Measurements from ENCODE around the gene SKIL. TPM values are rescaled to one million over a fixed set of nuclear protein-coding genes. Genes with fewer than 3 reads are reported as not detected.

The SKIL gene
- total RNA-seq, 1 donor from 2014 or later, result 160 TPM

DNA sequence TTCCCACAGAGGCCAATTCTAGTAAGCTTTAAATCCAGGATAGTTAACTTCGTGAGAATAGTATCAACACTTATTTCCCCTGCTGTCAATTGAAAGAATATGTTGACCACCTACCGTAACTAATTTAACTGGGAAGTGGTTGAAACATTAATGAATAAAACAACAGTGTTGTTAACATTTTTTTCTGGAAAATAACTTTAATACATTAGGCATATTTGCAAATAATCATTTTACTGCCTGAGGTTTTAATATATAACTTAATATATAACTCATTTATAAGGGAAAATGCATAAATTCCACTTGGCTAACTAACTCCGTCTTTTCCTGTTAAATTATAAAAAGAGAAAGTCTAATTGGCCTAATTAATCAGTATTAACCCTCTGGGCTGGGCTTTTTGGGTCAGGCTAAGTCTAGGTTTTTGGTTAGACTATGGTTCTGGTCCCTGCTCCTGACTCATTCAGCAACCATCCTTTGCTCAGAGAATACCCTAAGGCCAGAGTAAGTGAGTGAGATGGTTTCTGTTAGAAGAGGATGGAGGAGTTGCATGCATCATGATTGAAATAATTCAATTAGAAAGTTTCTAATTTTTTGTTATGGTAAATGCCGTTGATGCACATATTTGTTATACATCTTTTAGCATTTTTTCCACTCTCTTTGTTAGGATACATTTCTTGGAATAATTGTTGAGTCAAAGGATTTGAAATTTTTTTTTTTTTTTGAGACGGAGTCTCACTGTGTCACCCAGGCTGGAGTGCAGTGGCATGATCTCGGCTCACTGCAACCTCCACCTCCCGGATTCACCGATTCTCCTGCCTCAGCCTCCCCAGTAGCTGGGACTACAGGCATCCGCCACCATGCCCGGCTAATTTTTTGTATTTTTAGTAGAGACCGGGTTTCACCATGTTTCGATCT, 10.8 kb upstream of the SKIL start:
- FAIRE-seq, result no peak

DNA sequence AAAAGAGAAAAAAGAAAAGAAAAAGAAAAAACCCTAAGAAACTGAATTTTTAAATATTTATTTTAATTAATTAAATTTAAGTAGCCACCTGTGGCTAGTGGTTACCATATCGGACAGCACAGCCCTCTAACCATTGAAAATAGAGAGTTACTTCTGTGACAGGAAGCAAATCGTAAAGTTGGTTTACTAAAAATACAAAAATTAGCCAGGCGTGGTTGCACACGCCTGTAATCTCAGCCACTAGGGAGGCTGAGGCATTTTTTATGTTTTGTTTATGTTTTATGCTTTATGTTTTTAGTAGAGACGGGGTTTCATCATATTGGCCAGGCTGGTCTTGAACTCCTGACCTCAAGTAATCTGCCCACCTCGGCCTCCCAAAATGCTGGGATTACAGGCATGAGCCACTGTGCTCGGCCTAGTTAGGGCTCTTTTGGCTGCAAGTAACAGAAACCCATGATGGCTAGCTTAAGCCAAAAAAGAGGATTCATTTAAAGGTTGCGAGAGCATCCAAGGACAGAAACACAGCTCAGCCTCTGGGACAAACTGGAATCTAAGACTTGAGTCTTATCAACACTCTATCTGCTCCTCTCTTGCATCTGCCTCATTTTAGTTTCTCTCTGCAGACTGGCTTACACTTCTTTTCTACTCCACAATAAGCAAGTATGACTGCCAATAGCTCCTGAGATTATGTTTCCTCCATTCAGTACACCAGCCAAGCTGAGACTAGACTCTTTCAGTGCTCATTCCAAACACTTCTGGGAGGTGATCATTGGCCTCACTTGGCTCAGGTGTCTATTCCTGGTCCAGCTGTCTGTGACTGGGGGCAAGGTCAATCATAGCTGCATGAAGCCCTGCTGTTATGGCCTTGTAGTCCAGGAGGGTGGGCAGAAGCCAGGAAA, 6.8 kb upstream of the SKIL start:
- FAIRE-seq, result no peak
- no peak for DNase-seq (ENCODE audit: low spot score in 2 of 2)

More for the DNA sequence above, 10.8 kb upstream of the SKIL start:
- no peak for DNase-seq (ENCODE audit: low spot score in 2 of 2)

DNA sequence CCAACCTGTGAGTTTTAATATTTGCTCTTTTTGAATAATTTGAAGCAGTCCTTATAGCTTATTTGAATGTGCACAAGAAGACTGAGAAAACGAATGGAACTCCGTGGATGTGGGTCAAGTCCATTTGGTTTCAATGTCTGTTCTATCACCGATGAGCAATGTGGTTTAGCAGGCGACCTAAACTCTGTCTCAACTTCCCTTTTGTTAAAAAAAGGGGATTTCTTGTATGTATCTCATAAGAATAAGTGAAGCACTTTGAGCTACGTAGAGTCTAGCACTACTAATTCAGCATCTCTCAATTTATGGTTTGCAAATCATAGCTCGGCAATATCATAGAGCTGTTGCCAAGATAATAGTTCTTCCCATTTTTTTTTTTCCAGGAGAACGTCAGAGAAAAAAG, 4.6 kb upstream of the SKIL start:
- no peak for FAIRE-seq
- no peak for DNase-seq (ENCODE audit: low spot score in 2 of 2)

DNA sequence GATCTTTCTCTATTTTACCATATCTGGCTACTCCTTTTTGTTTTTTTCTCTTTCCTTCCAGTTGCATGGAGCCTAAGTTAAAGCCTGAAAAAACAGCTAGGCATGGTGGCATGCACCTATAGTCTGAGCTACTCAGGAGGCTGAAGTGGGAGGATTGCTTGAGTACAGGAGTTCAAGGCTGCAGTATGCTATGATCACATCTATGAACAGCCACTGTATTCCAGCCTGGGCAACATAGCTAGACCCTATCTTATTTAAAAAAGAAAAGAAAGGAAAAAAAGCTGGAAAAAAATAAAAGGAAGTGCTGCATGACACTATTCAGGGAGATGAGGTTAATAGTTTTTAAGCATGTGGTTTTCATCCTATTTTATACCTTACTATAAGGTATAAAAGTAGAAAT, 4.0 kb upstream of the SKIL start:
- FAIRE-seq (no peak), DNase-seq (ENCODE audit: low spot score in 2 of 2) (no peak)

DNA sequence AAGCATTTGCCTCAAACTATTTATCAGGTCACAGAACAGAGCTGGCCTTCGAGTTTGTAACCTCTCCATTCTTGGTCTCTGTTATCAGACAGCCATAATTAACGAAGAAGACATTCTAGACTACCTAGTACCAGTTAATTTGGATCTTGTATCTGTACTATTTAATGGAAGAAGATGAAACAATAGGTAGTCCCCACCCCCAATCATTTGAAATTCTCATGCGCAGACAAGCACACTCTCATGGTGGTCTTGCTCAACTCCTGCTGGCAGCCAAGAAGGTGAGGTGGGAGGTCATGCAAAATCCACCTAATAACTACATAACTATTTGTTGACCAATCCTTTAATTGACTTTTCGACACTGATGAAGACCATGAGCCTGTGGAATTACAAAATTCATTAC, 2.8 kb upstream of the SKIL start:
- FAIRE-seq, result no peak
- no peak for DNase-seq (ENCODE audit: low spot score in 2 of 2)

DNA sequence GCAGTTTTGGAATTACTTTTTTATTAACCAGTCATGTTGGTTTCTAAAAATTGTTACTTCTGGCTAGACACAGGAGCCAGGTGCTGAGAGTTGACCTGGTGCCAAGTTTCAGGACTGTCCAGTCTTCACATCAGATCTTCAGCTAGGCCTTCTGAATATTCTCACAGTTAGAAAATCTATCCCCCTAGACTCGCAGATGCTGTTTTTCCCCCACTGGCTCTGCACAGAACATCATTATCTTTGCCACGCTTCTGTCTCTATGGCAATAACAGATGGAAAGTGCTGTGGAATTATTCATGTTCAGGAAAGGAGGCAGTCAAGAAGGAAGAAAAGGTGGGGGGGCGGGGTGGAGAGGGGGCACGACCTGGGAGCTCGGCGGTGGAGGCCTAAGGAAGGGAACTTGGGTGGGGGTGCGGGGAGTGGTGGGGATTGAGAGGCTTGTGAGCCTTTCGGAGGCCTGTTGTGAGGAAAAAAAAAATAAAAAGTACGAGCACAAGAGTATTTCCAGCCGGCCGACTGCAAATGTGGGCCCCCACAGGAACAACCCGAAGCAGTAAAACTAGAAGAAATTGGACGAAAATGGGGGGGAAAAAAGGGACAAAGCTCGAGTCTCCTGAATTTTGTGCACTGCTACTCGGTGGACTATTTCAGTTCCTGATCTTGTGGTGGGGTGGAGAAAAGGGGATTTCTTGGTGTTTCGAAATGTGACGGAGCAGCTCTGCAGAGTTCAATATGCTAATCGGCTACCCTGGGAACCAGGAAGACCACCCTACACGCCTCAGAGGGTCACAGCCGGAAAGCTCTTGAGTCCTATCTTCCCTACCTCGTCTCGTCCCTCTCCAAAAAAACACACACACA, 1.5 kb upstream of the SKIL start:
- peak in 1 of 2 donors; percentile 22 for DNase-seq (ENCODE audit: low spot score in 2 of 2)
- FAIRE-seq, result no peak

DNA sequence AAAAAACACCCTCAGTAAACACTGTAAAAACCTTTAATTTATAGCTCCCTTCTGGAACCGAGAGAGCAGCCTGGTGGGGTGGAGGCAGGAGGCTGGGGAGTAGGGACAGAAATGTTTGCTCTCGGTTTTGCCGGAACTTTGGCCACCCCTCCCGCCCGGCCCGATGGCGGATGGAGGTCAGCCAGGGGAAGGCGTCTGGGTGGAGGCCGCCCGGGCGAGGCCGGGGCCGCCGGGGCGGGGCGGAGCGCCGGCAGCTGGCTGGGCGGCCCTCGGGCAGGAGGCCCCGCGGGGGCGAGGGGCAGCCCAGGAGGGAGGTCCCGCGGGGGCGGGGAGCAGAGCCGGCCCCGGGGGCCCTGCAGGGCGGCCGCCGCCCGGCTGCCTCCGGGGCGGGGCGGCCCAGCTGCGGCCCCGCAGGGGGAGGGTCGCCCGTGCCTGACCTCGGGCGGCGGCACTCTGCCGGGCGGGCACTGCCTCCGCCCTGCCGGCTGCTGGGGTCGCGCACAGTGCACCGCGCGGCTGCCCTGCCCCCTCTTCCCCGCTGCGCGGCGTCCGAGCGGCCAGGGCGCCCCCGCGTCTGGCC, 829 bp upstream of the SKIL start:
- peak; percentile 68 to 76 for DNase-seq (ENCODE audit: low spot score in 2 of 2)
- no peak for FAIRE-seq

DNA sequence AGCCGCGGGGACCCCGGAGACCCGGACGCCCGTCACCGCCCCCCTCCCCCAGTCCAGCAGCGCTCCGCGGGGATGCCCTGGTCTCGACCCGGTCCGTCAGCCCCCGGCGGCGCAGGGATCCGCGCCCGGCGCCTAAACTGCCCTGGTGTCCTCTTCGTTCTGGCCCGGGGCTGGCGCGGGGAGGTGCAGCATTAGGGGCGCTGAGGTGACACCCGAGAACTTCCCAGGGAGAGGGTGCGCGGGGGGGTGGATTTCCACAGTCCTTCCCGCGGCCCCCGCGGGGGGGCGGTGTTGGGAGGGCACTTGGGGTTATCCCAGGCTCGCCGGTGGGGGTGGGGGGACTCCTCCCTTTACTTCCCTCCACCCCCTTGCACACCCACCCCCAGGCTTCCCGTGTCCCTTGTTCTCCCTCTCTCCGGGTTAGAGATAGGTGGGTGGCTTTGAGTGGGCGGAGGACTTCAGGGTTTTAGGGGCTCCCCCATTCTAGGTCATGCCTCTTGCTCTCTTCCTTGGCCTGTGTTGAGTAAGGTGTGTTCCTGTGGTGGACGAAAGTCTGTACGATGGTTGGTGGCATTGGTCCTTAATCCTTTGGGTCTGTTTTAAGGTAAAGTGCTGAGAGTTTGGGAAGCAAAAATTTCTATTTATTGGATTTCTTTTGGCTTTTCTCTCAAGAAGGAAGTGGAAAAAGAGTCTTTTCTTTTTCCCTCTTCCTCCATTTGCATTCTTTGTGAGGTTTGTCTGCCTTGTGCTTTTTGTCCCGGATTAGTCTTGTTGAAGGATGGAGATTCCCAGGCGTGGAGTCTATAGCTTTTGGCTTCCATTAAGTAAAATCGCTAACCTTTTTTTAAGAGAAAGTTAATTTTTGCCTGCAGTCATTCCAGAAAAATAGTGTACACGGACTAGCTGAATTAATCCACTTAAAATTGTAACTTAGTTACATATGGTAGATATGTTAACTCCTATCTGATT, 811 bp downstream of the SKIL start:
- DNase-seq (ENCODE audit: low spot score in 2 of 2), result peak; percentile 44 to 50
- no peak for FAIRE-seq

DNA sequence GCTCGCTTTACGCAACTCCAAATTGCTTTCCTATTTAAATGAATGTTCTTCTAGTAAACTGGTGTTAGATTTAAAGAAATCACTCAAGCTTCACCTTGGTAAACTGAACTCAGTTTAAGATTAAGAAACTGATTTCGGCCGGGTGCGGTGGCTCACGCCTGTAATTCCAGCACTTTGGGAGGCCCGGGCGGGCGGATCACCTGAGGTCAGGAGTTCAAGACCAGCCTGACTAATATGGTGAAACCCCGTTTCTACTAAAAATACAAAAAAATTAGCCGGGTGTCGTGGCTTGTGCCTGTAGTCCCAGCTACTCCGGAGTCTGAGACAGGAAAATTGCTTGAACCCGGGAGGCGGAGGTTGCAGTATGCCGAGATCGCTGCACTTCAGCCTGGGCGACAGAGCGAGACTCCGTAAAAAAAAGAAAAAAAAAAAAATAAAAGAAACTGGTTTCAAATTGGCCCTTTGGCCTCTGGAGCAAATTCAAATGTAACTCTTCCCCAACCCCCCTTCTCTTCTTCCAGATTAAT, 1.7 kb downstream of the SKIL start:
- no peak for FAIRE-seq

DNA sequence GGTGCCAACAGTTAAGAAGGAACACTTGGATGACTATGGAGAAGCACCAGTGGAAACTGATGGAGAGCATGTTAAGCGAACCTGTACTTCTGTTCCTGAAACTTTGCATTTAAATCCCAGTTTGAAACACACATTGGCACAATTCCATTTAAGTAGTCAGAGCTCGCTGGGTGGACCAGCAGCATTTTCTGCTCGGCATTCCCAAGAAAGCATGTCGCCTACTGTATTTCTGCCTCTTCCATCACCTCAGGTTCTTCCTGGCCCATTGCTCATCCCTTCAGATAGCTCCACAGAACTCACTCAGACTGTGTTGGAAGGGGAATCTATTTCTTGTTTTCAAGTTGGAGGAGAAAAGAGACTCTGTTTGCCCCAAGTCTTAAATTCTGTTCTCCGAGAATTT, 3.0 kb downstream of the SKIL start:
- FAIRE-seq (no peak), DNase-seq (ENCODE audit: low spot score in 2 of 2) (no peak)

More for the DNA sequence above, 1.7 kb downstream of the SKIL start:
- no peak for DNase-seq (ENCODE audit: low spot score in 2 of 2)

DNA sequence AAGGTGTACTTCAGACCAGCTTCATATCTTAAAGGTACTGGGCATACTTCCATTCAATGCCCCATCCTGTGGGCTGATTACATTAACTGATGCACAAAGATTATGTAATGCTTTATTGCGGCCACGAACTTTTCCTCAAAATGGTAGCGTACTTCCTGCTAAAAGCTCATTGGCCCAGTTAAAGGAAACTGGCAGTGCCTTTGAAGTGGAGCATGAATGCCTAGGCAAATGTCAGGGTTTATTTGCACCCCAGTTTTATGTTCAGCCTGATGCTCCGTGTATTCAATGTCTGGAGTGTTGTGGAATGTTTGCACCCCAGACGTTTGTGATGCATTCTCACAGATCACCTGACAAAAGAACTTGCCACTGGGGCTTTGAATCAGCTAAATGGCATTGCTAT, 3.4 kb downstream of the SKIL start:
- FAIRE-seq (no peak), DNase-seq (ENCODE audit: low spot score in 2 of 2) (no peak)

DNA sequence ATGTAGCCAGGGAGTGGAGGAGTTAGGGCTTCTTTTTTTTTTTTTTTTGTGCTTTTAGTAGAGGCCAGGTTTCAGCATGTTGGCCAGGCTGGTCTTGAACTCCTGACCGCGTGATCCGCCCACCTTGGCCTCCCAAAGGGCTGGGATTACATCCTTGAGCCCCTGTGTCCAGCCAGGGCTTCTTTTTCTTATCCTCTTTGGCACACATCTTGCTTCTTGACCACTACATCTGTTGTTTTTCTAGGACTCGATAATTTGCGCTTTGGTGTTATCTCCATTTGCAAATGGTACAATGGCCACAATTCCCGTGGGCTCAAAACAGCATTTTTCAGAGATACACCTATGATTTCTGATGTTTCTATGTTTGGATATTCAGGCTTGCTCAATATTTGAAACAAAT, 4.2 kb downstream of the SKIL start:
- no peak for FAIRE-seq
- no peak for DNase-seq (ENCODE audit: low spot score in 2 of 2)

DNA sequence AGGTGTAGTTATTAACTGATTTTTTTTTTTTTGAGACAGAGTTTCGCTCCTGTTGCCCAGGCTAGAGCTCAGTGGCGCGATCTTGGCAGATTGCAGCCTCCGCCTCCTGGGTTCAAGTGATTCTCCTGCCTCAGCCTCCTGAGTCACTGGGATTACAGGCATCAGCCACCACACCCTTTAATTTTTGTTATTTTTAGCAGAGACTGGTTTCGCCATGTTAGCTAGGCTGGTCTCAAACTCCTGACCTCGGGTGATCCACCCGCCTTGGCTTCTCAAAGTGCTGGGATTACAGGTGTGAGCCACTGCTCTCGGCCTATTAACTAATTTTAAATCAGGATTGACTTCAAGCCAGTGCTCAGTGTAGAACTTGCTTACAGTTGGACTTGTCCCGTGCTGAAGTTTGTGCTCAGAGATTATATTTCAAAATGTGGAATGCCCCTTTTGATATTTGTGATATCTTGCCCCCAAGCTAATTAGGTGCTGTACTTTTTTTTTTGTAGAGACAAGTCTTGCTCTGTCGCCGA, 6.0 kb downstream of the SKIL start:
- no peak for DNase-seq (ENCODE audit: low spot score in 2 of 2)
- no peak for FAIRE-seq

DNA sequence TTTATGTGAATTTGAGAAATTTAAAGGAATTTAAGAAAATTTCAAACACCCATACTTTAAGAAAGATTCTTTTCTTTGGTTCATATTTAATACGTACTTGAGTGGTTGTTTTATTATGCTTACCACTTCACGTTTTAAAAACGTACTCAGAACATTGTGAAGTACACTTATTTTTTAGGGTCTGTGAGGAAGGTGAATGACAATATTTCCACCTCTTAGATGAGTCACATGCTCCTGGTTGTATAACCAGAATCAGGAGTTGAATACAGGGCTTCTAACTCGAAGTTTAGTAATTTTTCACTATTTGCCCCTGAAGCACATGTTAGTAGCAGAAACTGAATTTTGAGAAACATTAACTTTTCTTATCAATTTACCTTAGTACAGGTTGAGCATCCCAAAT, 7.5 kb downstream of the SKIL start:
- no peak for FAIRE-seq
- DNase-seq (ENCODE audit: low spot score in 2 of 2), result no peak

DNA sequence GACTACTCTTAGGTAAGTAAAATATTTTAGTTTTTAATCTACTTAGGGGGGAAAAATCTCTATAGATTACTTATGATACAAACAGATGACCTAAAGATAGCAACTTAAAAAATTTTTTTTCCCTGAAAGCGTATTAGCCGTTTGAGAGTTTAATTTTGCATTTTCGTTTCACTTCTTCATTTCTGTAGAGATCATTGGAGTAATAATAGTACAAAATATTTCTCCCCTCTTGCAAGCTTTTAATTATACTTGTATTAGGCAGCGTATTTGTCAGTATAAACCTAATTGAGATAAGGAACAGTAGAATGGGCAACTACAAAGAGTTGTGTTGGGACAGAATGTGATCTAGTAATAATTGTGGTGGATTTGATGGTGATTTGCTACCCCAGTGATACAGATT, 10.3 kb downstream of the SKIL start:
- DNase-seq (ENCODE audit: low spot score in 2 of 2) (no peak), FAIRE-seq (no peak)

DNA sequence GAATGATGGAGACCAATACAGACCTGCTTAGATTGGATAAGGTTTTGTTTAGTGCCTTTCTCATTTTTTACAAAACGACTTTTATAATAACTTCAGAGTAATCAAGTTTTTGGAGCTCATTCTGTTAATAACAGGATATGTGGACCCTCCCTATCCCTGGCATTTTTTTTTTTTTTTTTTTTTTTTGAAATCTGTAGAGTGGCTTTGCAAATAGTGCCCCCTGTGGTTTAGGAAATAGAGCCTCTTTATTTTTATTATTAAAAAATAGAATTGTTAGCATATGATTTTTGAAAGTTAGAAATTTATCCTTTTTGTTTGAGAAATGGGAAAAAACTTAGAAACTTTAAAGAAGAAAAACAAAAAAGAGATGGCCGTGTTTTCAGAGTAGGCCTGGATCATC, 11.4 kb downstream of the SKIL start:
- DNase-seq (ENCODE audit: low spot score in 2 of 2) (no peak), FAIRE-seq (peak; percentile 61)

DNA sequence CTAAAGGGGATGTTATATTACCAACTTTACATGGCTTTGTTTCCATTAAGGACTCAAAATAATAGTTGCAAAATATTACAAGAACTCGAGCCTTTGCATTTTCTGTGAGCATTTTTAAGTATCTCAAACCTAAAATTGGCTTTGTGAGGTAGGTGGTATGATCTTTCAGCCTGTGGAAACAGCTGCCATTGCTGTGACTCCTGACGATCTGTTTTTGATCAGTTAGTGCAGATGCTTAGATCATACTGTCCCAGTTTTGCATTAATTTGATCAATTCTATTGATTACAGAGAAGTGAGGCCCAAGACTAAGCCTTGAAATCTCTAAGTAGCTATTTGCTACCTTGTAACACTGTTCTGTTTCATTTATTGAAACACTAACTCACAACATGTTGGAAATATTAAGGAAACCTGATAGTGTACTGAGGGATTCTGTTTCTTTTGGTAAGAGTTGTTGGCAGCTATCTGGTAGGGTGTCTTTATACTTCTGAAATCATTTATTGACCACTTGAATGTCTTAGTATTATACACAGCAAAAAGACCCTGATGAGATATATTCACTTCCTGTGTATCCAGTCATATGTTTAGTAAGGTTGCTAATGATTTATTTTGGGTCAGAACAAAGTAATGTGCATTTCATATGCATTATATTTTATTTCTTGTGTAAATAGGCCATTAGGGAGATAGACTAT, 14.8 kb downstream of the SKIL start:
- DNase-seq (ENCODE audit: low spot score in 2 of 2) (no peak), FAIRE-seq (no peak)

DNA sequence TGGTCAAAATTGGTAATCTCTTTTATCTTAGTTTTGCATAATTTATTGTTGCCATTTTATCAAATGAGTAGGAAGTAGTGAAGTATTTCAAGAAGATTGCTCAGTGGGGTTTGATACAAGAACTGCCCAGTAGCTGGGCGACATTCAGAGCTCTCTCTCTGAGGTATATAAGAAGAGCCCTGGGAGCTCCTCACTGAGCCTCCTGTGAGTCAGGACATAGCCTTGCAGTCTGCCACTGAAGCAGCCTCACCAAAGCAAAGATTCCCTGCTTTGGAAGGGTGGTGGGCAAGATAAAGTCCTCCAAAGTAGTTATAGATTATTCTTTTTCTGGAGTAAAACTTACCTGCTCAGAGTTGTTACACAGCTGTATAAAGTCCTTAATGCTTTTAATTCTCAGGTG, 26.1 kb downstream of the SKIL start:
- DNase-seq (ENCODE audit: low spot score in 2 of 2) (no peak), FAIRE-seq (no peak)

Data from frontal cortex (tissue), 4 donors.